ENCODE results near the gene SPDYE2B.
"Not testable (repeated sequence)": the region's sequence is repeated elsewhere in the genome, so short reads cannot be mapped to it uniquely, and the experiment has no call there.

SPDYE2B gene

DNA sequence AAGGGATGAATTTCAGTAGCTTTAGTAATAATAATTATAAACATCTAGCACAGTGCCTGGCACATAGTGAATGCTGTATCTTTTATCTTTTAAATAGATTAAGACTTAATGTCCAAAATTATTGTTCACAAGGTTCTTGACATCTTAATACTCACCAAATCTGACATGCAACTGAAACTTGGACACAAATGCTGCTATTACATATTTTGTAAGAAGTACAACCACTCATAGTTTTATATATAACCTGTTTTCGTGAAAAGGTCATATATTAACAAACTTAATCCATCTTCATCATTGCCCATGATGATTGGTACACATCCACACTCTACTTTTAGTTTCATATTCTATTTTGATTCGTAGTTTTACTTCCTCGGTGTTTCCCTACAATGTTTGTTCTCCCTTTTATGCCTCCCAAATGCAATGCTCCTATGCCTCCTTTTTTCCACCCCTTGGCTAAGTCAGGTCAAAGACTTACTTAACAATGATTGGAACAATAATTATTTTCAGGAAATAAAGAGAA lies 45.0 kb downstream of the SPDYE2B start:
- no CpG with 5 or more reads among the region's 3 CpGs for WGBS (ENCODE audit: extremely low coverage, insufficient coverage, insufficient read length)
- H3K79me2 ChIP-seq (ENCODE audit: control insufficient read depth, insufficient read depth, low read length, poor library complexity); H3K14ac ChIP-seq (ENCODE audit: low read length); H4K12ac ChIP-seq (ENCODE audit: low read depth, low read length); H3K4me3 ChIP-seq (ENCODE audit: low read depth, low read length); H3K4ac ChIP-seq (ENCODE audit: low read depth, low read length); H2BK120ac ChIP-seq (ENCODE audit: insufficient read depth, low read length, poor library complexity); H3K9me3 ChIP-seq (ENCODE audit: insufficient read depth, low read depth, low read length); H2BK12ac ChIP-seq (ENCODE audit: low read length); H3K9ac ChIP-seq (ENCODE audit: low read length); H2AFZ ChIP-seq (ENCODE audit: insufficient read depth, low read length, poor library complexity); H3K4me1 ChIP-seq (ENCODE audit: control insufficient read depth in 1 of 2, insufficient read depth in 2 of 2, low read length in 2 of 2); H2BK5ac ChIP-seq (ENCODE audit: low read depth, low read length, poor library complexity); H3K4me2 ChIP-seq (ENCODE audit: low read length); H4K91ac ChIP-seq (ENCODE audit: low read depth, low read length); H4K8ac ChIP-seq (ENCODE audit: low read depth, low read length); H3K18ac ChIP-seq (ENCODE audit: low read length); H3K79me1 ChIP-seq (ENCODE audit: low read length); H3K36me3 ChIP-seq (ENCODE audit: control insufficient read depth in 1 of 2, insufficient read depth in 2 of 2, low read length in 2 of 2); H2AK5ac ChIP-seq (ENCODE audit: low read length); DNase-seq; H3K27ac ChIP-seq (ENCODE audit: low read depth, low read length); H3K27me3 ChIP-seq (ENCODE audit: insufficient read depth, low read length); H3K23ac ChIP-seq (ENCODE audit: low read length): not testable (repeated sequence)

DNA sequence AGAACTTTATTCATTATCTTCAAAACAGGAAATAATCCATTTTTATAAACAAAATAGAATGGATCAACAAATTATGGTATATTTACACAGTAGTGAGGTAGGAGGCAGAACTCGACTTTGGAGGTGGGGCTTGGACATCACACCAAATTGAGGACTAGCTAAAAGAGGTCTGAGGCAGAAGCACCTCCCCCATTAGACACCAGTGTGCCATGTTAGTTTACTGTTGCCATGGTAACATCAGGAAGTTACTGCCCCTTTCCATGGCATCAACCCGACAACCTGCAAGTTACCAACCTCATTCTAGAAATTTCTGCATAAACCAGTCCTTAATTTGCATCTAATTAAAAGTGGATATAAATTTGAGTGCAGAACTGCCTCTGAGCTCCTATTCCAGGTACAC lies 45.9 kb downstream of the SPDYE2B start:
- H3K4me2 ChIP-seq (ENCODE audit: low read length); H3K27me3 ChIP-seq (ENCODE audit: insufficient read depth, low read length); H3K79me1 ChIP-seq (ENCODE audit: low read length); H3K23ac ChIP-seq (ENCODE audit: low read length); H4K91ac ChIP-seq (ENCODE audit: low read depth, low read length); H2AK5ac ChIP-seq (ENCODE audit: low read length); H3K9ac ChIP-seq (ENCODE audit: low read length); H3K4me3 ChIP-seq (ENCODE audit: low read depth, low read length); H2BK120ac ChIP-seq (ENCODE audit: insufficient read depth, low read length, poor library complexity); H3K27ac ChIP-seq (ENCODE audit: low read depth, low read length); H3K36me3 ChIP-seq (ENCODE audit: control insufficient read depth in 1 of 2, insufficient read depth in 2 of 2, low read length in 2 of 2); H4K12ac ChIP-seq (ENCODE audit: low read depth, low read length); H2BK12ac ChIP-seq (ENCODE audit: low read length); H3K4ac ChIP-seq (ENCODE audit: low read depth, low read length); DNase-seq; H3K18ac ChIP-seq (ENCODE audit: low read length); H4K8ac ChIP-seq (ENCODE audit: low read depth, low read length); H3K79me2 ChIP-seq (ENCODE audit: control insufficient read depth, insufficient read depth, low read length, poor library complexity); H2BK5ac ChIP-seq (ENCODE audit: low read depth, low read length, poor library complexity); H3K14ac ChIP-seq (ENCODE audit: low read length); H2AFZ ChIP-seq (ENCODE audit: insufficient read depth, low read length, poor library complexity); H3K9me3 ChIP-seq (ENCODE audit: insufficient read depth, low read depth, low read length); H3K4me1 ChIP-seq (ENCODE audit: control insufficient read depth in 1 of 2, insufficient read depth in 2 of 2, low read length in 2 of 2): not testable (repeated sequence)
- no CpG with 5 or more reads among the region's 2 CpGs for WGBS (ENCODE audit: extremely low coverage, insufficient coverage, insufficient read length)

DNA sequence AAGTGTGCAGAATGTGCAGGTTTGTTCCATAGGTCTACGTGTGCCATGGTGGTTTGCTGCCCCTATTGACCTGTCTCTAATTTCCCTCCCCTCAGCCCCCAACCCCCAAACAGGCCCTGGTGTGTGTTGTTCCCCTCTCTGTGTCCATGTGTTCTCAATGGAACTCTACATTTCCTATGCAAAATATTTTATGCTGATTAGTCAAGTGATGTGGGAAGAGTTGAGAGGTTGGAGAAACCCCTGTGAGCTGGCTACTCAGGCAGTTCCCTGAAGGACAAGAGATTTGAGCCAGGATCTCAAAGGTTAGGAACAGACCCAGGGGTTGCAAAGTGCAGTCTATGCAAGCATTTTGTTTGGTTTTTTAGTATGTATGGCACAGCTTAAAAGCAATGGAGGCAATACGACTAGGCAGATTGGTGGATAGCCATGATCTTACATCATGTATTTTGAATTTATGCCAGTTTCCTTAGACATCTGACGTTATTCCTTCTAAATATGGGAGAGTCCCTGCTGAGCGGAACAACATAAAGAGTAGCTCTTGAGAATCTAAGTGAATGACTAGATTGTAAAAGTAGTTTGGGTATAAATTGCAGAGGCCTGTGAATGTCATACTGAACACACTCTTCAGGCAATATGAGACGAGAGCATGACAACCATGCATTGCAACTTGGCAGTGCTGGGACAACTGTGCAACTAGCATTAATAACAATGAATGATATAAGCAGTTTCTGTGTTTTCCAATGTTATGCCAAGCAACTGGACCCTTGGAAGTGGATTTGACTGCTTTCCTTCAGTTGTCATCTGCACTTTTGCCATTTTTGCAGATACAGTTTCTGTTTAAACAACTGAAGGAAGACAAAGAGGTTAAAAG lies 47.8 kb downstream of the SPDYE2B start:
- not testable (repeated sequence) for DNase-seq; H3K4me1 ChIP-seq (ENCODE audit: control insufficient read depth in 1 of 2, insufficient read depth in 2 of 2, low read length in 2 of 2); H3K9me3 ChIP-seq (ENCODE audit: insufficient read depth, low read depth, low read length); H3K27me3 ChIP-seq (ENCODE audit: insufficient read depth, low read length); H3K18ac ChIP-seq (ENCODE audit: low read length); H3K4me2 ChIP-seq (ENCODE audit: low read length); H2BK12ac ChIP-seq (ENCODE audit: low read length); H3K14ac ChIP-seq (ENCODE audit: low read length); H2AK5ac ChIP-seq (ENCODE audit: low read length); H4K12ac ChIP-seq (ENCODE audit: low read depth, low read length); H4K91ac ChIP-seq (ENCODE audit: low read depth, low read length); H4K8ac ChIP-seq (ENCODE audit: low read depth, low read length); H3K79me1 ChIP-seq (ENCODE audit: low read length); H3K79me2 ChIP-seq (ENCODE audit: control insufficient read depth, insufficient read depth, low read length, poor library complexity); H3K4me3 ChIP-seq (ENCODE audit: low read depth, low read length); H2BK120ac ChIP-seq (ENCODE audit: insufficient read depth, low read length, poor library complexity); H3K9ac ChIP-seq (ENCODE audit: low read length); H3K27ac ChIP-seq (ENCODE audit: low read depth, low read length); H3K4ac ChIP-seq (ENCODE audit: low read depth, low read length); H2AFZ ChIP-seq (ENCODE audit: insufficient read depth, low read length, poor library complexity); H3K23ac ChIP-seq (ENCODE audit: low read length); H3K36me3 ChIP-seq (ENCODE audit: control insufficient read depth in 1 of 2, insufficient read depth in 2 of 2, low read length in 2 of 2); H2BK5ac ChIP-seq (ENCODE audit: low read depth, low read length, poor library complexity)
- WGBS (ENCODE audit: extremely low coverage, insufficient coverage, insufficient read length) = no CpG with 5 or more reads among the region's 5 CpGs

DNA sequence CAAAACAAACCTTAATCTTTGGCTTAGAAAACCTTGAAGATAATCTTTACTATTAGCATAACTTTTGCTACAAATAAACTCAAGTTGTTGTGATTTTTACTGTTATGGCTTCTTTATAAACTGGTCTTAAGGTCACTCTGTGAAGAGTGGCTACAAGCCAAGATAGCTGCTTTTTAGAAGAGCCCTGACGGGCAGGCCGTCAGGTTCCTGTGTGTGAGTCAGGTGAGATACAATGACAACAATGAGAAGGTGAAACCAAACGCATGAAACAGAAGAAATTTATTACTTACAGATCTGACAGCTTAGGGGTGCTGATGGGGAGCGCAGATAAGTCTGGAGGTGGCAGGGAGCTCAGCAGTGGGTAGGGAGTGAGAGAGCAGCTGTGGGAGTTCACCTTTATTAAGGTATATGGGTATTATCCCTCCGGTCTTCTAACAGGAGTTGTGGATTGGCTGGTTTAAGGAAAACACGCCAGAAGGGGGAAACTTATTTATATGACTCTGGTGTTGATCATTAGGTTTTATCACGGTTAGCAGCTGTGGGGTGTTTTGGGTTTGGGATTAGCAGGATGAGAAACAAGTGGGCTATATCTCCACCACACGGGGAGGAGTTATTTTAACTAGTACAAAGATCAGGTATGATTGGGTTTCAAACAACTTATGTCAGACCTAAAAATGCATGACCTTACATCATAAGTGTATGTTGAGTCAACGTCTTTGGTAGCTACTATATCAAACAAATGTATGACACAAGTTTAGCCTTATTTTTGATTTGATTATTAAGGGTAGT lies 49.0 kb downstream of the SPDYE2B start:
- H3K79me2 ChIP-seq (ENCODE audit: control insufficient read depth, insufficient read depth, low read length, poor library complexity); H3K23ac ChIP-seq (ENCODE audit: low read length); H3K27ac ChIP-seq (ENCODE audit: low read depth, low read length); H2AK5ac ChIP-seq (ENCODE audit: low read length); H3K4me3 ChIP-seq (ENCODE audit: low read depth, low read length); H3K79me1 ChIP-seq (ENCODE audit: low read length); H4K91ac ChIP-seq (ENCODE audit: low read depth, low read length); H3K9ac ChIP-seq (ENCODE audit: low read length); H3K9me3 ChIP-seq (ENCODE audit: insufficient read depth, low read depth, low read length); H3K27me3 ChIP-seq (ENCODE audit: insufficient read depth, low read length); H3K4ac ChIP-seq (ENCODE audit: low read depth, low read length); H3K14ac ChIP-seq (ENCODE audit: low read length); H2AFZ ChIP-seq (ENCODE audit: insufficient read depth, low read length, poor library complexity); H3K18ac ChIP-seq (ENCODE audit: low read length); H3K36me3 ChIP-seq (ENCODE audit: control insufficient read depth in 1 of 2, insufficient read depth in 2 of 2, low read length in 2 of 2); H2BK5ac ChIP-seq (ENCODE audit: low read depth, low read length, poor library complexity); H3K4me2 ChIP-seq (ENCODE audit: low read length); H4K12ac ChIP-seq (ENCODE audit: low read depth, low read length); H4K8ac ChIP-seq (ENCODE audit: low read depth, low read length); H2BK120ac ChIP-seq (ENCODE audit: insufficient read depth, low read length, poor library complexity); H3K4me1 ChIP-seq (ENCODE audit: control insufficient read depth in 1 of 2, insufficient read depth in 2 of 2, low read length in 2 of 2); H2BK12ac ChIP-seq (ENCODE audit: low read length): not testable (repeated sequence)
- DNase-seq = peak in 1 of 2 donors; percentile 38
- no CpG with 5 or more reads among the region's 9 CpGs for WGBS (ENCODE audit: extremely low coverage, insufficient coverage, insufficient read length)

Data from trophoblast cell (in vitro differentiated cells and primary cell).